T-helper 1 cell treated with Interleukin-12 subunit alpha and Interleukin-12 subunit beta and Interleukin-4 antibody, amounts not matched to agents 30 μg/mL and 1 μg/mL, for 36 hours (primary cell): Measurements from ENCODE around the gene CD33.
"Not testable (repeated sequence)": the region's sequence is repeated elsewhere in the genome, so short reads cannot be mapped to it uniquely, and the experiment has no call there.

Experiments
- H3K27ac Mint-ChIP-seq: one replicate; pipeline ENCODE4 v1.8.0; 2021; ENCODE audit warnings: mild to moderate bottlenecking, mixed read lengths
- H3K27me3 Mint-ChIP-seq: one replicate; pipeline ENCODE4 v1.8.0; 2021; ENCODE audit warnings: low read depth, mixed read lengths
- H3K36me3 Mint-ChIP-seq: one replicate; pipeline ENCODE4 v1.8.0; 2021; ENCODE audit warnings: low read depth, mixed read lengths
- H3K4me1 Mint-ChIP-seq: one replicate; pipeline ENCODE4 v1.8.0; 2021; ENCODE audit warnings: low read depth, mixed read lengths
- H3K4me3 Mint-ChIP-seq: one replicate; pipeline ENCODE4 v1.8.0; 2021; ENCODE audit warnings: mild to moderate bottlenecking, moderate library complexity, mixed read lengths
- H3K9me3 Mint-ChIP-seq: one replicate; pipeline ENCODE4 v1.8.0; 2021; ENCODE audit warnings: mixed read lengths

The CD33 gene

DNA sequence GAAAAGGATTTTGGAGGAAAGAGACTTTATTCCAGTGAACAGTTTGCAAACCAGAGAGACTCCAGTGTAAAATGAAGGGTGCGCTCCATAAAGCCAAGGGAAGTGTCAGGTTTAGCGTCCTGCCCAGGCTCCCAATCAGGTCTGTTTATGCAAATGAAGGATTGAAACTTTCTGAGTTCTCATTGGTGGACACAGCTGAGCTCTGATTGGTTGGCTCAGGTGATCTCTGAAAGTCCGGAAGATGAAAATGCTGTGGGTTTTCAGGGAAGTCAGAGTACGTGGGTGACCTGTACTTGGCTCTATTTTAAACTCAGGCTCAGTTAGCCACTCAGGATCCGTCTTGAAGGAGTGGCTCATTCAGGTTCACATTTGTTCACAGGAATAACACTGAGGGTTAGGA, 28.7 kb upstream of the CD33 start:
- H3K36me3 Mint-ChIP-seq = no peaks in the 10 kb centered on the region
- H3K27ac Mint-ChIP-seq = no peak overlapping the region
- H3K4me1 Mint-ChIP-seq = no peaks in the 10 kb centered on the region
- H3K4me3 Mint-ChIP-seq = no peak overlapping the region
- H3K27me3 Mint-ChIP-seq = peaks cover 4% of the 10 kb centered on the region
- H3K9me3 Mint-ChIP-seq = no peaks in the 10 kb centered on the region

DNA sequence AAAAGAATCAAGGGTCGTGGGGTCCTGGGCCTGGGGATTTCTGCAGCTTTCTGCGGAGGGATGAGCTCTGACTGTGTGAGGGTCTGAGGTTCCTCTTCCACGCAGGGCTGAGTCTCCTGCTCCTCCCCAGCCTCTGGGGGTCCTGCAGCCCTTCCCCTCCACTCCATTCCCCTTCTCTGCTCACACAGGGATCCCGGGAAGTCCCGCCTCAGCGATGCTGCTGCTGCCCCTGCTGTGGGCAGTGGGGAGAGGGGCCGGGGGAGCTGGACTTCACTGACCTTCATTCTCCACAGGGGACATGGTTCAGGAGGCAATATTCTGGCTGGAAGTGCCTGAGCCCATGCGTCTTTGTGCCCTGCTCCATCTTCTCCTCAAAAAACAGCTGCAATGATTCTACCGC, 26.2 kb upstream of the CD33 start:
- H3K27ac Mint-ChIP-seq = no peak overlapping the region
- no peaks in the 10 kb centered on the region for H3K4me1 Mint-ChIP-seq
- no peaks in the 10 kb centered on the region for H3K36me3 Mint-ChIP-seq
- H3K4me3 Mint-ChIP-seq = no peak overlapping the region
- H3K9me3 Mint-ChIP-seq = no peaks in the 10 kb centered on the region
- peaks cover 4% of the 10 kb centered on the region for H3K27me3 Mint-ChIP-seq

DNA sequence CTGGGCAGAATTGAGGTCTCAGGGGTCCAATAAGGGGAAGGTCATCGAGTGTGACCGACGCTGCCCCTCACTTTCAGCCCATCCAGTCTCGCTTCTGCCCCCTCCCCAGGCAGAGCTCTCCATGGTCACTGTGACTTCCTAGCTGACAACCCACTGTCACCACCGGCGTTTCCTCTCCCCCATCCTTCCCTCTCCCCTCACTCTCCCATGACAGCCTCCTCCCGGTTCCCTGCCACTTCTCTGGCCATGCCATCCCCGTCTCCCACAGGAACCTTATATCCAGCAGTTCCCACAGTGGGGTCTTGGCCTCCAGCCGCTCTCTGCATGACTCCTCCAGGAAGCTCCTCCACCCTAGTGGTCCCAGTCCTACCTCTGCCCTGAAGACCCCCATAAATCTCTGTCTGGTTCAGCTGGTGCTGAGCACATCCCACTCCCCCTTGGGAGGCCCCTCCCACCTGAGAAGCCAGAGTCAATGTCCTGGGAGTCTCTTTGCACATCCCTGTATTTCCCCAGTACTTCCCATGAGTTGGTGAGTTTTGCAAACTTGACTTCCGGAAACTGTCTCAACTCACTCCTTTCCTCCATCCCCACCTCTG, 24.7 kb upstream of the CD33 start:
- no peaks in the 10 kb centered on the region for H3K36me3 Mint-ChIP-seq
- H3K27ac Mint-ChIP-seq = no peak overlapping the region
- H3K9me3 Mint-ChIP-seq = no peaks in the 10 kb centered on the region
- peaks cover 4% of the 10 kb centered on the region for H3K27me3 Mint-ChIP-seq
- no peaks in the 10 kb centered on the region for H3K4me1 Mint-ChIP-seq
- no peak overlapping the region for H3K4me3 Mint-ChIP-seq

DNA sequence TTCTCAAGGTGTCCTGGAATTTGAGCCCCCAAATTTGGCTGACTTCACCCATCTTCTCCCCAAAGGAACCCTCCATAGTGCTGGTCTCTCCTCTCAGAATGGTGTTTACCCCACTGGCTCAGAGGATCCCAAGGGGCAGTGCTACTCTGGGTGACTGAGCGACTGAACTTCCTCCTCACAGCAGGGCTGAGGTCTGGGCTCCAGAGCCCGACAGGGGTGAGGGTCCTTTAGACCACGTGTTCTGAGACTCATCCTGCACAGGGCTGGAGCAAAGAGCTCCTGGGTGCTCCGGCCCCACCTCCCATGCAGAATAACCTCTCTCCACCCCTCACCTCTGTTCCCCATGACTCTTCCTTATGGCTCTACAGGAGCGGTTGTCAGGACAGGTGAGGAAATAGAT, 23.2 kb upstream of the CD33 start:
- no peaks in the 10 kb centered on the region for H3K4me1 Mint-ChIP-seq
- H3K4me3 Mint-ChIP-seq = no peak overlapping the region
- no peak overlapping the region for H3K27ac Mint-ChIP-seq
- H3K9me3 Mint-ChIP-seq = no peaks in the 10 kb centered on the region
- peaks cover 7% of the 10 kb centered on the region for H3K27me3 Mint-ChIP-seq
- H3K36me3 Mint-ChIP-seq = no peaks in the 10 kb centered on the region

DNA sequence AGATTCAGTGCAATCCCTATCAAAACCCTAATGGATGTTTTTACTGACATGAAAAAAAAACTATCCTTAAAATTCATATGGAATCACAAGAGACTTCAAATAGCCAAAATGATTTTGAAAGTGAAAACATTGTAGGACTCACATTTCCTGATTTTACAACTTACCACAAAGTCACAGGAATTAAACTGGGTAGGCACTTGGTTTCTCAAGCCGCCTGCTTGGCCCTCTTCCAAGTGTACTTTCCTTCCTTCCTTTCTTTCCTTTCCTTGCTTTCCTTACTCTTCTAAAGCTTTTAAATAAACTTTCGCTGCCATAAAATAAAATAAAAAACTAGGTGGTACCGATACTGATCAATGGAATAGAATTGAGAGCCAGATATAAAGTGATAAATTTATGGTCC, 21.0 kb upstream of the CD33 start:
- H3K27ac Mint-ChIP-seq = no peak overlapping the region
- no peak overlapping the region for H3K4me3 Mint-ChIP-seq
- no peaks in the 10 kb centered on the region for H3K36me3 Mint-ChIP-seq
- H3K27me3 Mint-ChIP-seq = peaks cover 12% of the 10 kb centered on the region
- no peaks in the 10 kb centered on the region for H3K9me3 Mint-ChIP-seq
- H3K4me1 Mint-ChIP-seq = peaks cover 4% of the 10 kb centered on the region

DNA sequence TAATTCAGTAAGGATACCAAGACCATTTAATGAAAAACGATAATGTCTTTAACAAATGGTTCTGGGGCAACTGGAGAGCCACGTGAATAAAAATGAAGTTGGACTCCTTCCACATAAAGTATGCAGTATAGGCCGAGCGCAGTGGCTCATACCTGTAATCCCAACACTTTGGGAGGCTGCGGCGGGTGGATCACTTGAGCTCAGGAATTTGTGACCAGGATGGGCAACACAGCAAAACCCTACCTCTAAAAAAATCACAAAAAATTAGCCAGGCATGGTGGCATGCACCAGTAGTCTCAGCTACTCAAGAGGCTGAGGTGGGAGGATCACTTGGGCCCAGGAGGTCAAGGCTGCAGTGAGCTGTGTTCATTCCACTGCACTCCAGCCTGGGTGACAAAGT, 20.6 kb upstream of the CD33 start:
- H3K36me3 Mint-ChIP-seq = no peaks in the 10 kb centered on the region
- H3K9me3 Mint-ChIP-seq = no peaks in the 10 kb centered on the region
- H3K4me1 Mint-ChIP-seq = peaks cover 4% of the 10 kb centered on the region
- no peak overlapping the region for H3K4me3 Mint-ChIP-seq
- no peak overlapping the region for H3K27ac Mint-ChIP-seq
- H3K27me3 Mint-ChIP-seq = peaks cover 12% of the 10 kb centered on the region

DNA sequence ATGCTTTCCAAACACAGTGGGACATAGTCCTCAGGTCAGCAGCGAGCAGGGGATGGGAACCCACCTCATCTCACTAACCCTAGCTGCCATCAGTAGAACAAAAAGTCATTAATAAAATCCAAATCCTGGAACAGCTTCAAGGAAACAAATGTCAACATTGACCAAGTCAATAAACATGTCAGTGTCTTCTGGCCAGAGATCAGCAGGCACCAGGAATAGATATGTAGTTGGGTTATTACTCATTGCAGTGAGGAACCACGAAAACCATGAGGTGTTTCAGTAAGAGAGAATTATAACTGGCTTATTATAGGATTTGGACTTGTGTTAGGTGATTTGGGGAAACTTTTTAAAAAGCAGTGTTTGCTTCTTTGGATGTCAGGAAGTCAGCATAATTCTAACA, 17.1 kb upstream of the CD33 start:
- Mint-ChIP-seq H3K4me1 (peaks cover 12% of the 10 kb centered on the region), H3K36me3 (no peaks in the 10 kb centered on the region), H3K4me3 (no peak overlapping the region), H3K9me3 (no peaks in the 10 kb centered on the region), H3K27ac (no peak overlapping the region), H3K27me3 (peaks cover 22% of the 10 kb centered on the region)

DNA sequence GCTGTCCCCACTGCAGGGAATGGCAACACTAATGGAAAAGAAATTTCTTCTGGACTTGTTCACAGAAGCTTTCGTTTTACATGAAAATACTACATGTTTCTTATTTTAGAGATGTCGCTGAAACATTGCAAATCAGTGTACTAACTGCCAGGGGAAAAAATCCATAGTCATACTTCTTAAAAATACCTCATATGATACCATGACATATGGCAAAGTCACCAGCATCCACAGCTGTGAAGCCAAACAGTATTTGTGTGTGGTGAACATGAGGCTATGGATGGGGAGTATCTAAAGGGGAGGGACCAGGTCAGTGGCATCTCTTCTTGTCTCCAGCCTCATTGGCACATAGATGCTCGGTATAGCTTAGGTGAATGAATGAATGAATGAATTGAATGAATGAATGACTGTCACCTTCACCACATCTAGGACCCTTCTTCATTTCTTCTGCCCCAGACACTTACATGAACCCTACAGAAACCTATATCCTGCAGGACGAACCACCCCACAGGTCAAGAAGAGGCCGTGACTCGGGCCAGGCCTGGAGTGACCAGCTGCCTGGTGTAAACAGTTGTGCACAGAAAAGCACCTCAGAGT, 14.6 kb upstream of the CD33 start:
- Mint-ChIP-seq H3K4me3 (no peak overlapping the region), H3K4me1 (peaks cover 12% of the 10 kb centered on the region), H3K27ac (no peak overlapping the region), H3K36me3 (no peaks in the 10 kb centered on the region), H3K9me3 (no peaks in the 10 kb centered on the region), H3K27me3 (peaks cover 22% of the 10 kb centered on the region)

DNA sequence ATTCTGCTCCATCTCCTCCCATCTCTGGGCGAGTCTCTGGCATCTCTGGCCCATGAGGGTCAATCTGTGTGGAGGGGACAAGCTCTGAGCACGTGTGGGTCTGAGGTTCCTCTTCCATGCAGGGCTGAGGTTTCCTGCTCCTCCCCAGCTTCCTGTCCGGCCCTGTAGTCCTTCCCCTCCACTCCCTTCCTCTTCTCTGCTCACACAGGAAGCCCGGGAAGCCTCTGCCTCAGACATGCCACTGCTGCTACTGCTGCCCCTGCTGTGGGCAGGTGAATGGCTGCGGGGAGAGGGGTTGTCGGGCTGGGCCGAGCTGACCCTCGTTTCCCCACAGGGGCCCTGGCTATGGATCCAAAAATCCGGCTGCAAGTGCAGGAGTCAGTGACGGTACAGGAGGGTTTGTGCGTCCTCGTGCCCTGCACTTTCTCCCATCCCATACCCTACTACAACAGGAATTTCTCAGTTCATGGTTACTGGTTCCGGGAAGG, 14.0 kb upstream of the CD33 start:
- peaks cover 12% of the 10 kb centered on the region for H3K4me1 Mint-ChIP-seq
- H3K27ac Mint-ChIP-seq, H3K36me3 Mint-ChIP-seq, H3K4me3 Mint-ChIP-seq, H3K9me3 Mint-ChIP-seq: not testable (repeated sequence)
- H3K27me3 Mint-ChIP-seq = peaks cover 16% of the 10 kb centered on the region

DNA sequence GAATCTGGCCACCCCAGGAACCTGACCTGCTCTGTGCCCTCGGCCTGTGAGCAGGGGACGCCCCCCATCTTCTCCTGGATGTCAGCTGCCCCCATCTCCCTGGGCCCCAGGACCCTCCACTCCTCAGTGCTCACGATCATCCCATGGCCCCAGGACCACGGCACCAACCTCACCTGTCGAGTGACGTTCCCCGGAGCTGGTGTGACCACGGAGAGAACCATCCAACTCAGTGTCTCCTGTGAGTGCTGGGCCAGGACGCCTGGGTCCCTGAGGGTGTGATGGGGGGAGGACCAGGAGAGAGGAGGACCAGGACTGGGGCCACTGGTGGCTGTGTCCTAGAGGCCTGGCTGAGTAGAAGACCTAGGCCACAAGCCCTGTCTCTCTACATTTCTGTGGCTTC, 13.0 kb upstream of the CD33 start:
- Mint-ChIP-seq H3K4me1 (peaks cover 12% of the 10 kb centered on the region), H3K9me3 (no peaks in the 10 kb centered on the region), H3K27me3 (peaks cover 15% of the 10 kb centered on the region), H3K27ac (no peak overlapping the region), H3K36me3 (no peaks in the 10 kb centered on the region), H3K4me3 (no peak overlapping the region)

DNA sequence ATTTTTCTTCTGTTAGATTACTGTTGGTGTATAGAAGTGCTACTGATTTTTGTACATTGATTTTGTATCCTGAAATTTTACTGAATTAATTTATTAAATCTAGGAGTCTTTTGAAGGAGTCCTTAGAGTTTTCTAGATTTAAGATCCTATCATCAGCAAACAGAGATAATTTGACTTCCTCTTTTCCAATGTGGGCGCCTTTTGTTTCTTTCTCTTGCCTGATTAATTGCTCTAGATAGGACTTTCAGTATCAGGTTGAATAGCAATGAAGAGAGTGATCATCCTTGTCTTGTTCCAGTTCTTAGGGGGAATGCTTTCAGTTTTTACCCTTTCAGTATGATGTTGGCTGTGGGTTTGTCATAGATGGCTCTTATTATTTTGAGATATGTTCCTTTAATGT, 5.6 kb upstream of the CD33 start:
- no peaks in the 10 kb centered on the region for H3K36me3 Mint-ChIP-seq
- H3K9me3 Mint-ChIP-seq = no peaks in the 10 kb centered on the region
- peaks cover 28% of the 10 kb centered on the region for H3K27me3 Mint-ChIP-seq
- no peak overlapping the region for H3K27ac Mint-ChIP-seq
- no peak overlapping the region for H3K4me3 Mint-ChIP-seq
- peaks cover 8% of the 10 kb centered on the region for H3K4me1 Mint-ChIP-seq

DNA sequence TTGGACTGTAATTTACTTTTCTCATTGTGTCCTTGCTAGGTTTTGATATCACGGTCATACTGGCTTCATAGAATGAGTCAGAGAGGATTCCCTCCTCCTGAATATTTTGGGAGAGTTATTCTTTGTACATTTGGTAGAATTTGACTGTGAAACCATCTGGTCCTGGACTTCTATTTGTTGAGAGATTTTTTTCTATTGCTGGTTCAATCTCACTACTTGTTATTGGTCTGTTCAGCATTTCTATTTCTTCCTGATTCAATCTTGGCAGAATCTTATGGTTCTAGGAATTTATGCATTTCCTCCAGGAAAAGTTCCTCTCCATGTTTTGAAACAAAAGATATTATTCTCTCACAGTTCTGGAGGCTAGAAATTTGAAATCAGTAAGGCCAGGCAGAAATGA, 4.9 kb upstream of the CD33 start:
- no peaks in the 10 kb centered on the region for H3K36me3 Mint-ChIP-seq
- H3K4me3 Mint-ChIP-seq = no peak overlapping the region
- peaks cover 28% of the 10 kb centered on the region for H3K27me3 Mint-ChIP-seq
- H3K27ac Mint-ChIP-seq = no peak overlapping the region
- H3K4me1 Mint-ChIP-seq = peaks cover 10% of the 10 kb centered on the region
- no peaks in the 10 kb centered on the region for H3K9me3 Mint-ChIP-seq

DNA sequence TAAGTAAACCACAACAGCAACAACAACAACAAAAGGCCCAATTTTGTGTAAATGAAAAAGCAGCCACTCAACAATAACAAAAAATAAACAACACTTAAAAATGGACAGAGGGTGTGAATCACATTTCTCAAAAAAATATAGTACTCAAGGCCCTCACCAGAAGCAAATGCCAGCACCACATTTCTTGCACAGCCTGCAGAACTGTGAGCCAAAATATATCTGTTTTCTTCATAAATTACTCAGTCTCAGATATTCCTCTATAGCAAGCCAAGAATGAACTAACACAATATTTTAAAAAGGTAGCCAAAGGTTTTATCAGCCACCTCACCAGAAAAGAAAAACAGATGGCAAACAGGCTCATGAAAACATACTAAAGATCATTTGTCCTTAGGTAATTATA, 3.9 kb upstream of the CD33 start:
- Mint-ChIP-seq H3K4me1 (peaks cover 15% of the 10 kb centered on the region), H3K27ac (no peak overlapping the region), H3K4me3 (no peak overlapping the region), H3K27me3 (peaks cover 28% of the 10 kb centered on the region), H3K36me3 (peaks cover 3% of the 10 kb centered on the region), H3K9me3 (no peaks in the 10 kb centered on the region)

DNA sequence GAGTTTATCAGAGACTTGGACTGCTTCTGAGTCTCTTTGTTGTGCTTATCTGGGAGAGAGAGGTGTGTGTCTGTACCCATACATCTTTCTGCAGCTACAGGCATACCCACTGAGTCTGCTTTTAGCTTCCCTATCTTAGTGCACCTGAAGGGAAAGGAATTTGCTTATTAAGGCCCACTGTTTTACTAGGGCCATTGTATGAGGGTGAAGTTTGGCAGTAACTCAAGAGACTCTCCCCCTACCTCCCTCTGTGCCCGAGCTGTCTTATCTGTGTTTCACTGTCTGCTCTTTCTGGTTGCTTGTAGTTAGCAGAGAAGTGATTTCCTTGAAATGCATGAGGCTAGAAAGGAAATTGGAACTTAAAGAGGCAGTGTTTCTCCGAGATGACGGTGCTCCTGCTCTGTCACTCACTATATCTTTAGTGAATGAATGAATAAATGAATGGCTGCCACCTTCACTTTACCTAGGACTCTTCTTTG, 678 bp upstream of the CD33 start:
- peaks cover 19% of the 10 kb centered on the region for H3K4me1 Mint-ChIP-seq
- peaks cover 3% of the 10 kb centered on the region for H3K36me3 Mint-ChIP-seq
- peak overlapping the region; percentile 23 for H3K27ac Mint-ChIP-seq
- peak overlapping the region; percentile 57 for H3K4me3 Mint-ChIP-seq
- H3K27me3 Mint-ChIP-seq = peaks cover 44% of the 10 kb centered on the region
- H3K9me3 Mint-ChIP-seq = no peaks in the 10 kb centered on the region

DNA sequence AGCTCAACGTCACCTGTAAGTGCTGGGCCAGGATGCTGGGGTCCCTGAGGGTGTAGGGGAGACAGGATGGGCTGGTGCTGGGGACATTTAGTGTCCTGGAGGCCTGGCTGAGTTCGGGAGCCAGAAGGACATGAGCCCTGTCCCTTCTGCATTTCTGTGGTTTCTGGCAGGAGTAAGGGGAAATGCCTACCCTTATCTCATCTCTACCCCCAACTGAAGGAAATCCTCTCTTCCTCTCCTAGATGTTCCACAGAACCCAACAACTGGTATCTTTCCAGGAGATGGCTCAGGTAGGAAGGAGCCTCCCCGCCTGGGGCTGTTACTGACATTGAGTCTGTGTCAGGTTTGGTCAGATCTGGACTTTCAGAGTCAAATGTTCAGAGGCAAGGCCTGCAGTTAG, 1.2 kb downstream of the CD33 start:
- Mint-ChIP-seq H3K27me3 (peaks cover 44% of the 10 kb centered on the region), H3K27ac (no peak overlapping the region), H3K4me1 (peaks cover 19% of the 10 kb centered on the region), H3K36me3 (peaks cover 3% of the 10 kb centered on the region), H3K9me3 (no peaks in the 10 kb centered on the region), H3K4me3 (peak overlapping the region; percentile 63)
